Measurements from ENCODE around the gene PLOD3. TPM values are rescaled to one million over a fixed set of nuclear protein-coding genes. Genes with fewer than 3 reads are reported as not detected.

PLOD3 gene
- total and polyA plus RNA-seq, 9 of the 15 experiments (the other 6 are each of a cell fraction or from before 2014, with no cell fraction given) = 2.8 to 101 (median 30.9) TPM

DNA sequence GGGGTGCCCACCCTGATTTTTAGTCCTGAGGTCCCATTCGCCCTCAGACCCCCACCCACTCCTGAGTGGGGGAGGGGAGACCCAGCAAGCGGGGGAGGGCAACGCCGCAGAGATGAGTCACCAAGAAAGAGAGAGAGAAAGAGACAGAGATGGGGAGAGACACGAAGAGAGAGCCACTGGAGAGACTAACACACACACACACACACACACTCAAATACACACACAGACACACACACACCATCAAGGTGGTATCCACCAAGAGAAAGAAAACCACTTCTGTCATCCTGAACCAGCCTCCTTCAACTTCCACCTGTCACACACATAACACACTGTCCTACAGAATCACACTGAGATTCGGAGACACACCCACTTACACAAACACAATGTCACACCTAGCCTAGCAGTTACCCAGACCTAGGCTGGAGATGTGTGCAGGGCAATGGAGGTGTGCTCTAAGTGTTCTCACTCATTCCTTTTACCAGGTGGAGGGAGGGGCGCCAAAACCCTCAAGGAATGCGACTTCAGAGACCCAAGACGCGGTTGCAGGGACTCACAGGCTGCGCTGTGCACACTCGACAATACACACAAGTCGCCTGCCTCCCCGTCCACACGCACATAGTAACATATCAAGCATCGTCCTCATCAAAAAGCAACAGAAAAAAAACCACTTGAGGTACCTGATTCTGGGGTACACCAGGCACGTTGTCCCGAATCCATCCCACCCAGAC is 48.1 kb downstream of the PLOD3 start (continued):
- TF ChIP-seq, protein P1, sequence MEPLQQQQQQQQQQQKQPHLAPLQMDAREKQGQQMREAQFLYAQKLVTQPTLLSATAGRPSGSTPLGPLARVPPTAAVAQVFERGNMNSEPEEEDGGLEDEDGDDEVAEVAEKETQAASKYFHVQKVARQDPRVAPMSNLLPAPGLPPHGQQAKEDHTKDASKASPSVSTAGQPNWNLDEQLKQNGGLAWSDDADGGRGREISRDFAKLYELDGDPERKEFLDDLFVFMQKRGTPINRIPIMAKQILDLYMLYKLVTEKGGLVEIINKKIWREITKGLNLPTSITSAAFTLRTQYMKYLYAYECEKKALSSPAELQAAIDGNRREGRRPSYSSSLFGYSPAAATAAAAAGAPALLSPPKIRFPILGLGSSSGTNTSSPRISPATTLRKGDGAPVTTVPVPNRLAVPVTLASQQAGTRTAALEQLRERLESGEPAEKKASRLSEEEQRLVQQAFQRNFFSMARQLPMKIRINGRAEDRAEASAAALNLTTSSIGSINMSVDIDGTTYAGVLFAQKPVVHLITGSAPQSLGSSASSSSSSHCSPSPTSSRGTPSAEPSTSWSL (CRISPR knock-in tag; IDR thresholded peaks at IDR 0.05; ENCODE audit: borderline replicate concordance) = no peak
- TF ChIP-seq EHMT2 (IDR thresholded peaks at IDR 0.05) (peak; percentile 81), MBD2 (IDR thresholded peaks at IDR 0.05; ENCODE audit: borderline replicate concordance, low read depth) (peak; percentile 20; the same call in 1 of the 2 replicates)

DNA sequence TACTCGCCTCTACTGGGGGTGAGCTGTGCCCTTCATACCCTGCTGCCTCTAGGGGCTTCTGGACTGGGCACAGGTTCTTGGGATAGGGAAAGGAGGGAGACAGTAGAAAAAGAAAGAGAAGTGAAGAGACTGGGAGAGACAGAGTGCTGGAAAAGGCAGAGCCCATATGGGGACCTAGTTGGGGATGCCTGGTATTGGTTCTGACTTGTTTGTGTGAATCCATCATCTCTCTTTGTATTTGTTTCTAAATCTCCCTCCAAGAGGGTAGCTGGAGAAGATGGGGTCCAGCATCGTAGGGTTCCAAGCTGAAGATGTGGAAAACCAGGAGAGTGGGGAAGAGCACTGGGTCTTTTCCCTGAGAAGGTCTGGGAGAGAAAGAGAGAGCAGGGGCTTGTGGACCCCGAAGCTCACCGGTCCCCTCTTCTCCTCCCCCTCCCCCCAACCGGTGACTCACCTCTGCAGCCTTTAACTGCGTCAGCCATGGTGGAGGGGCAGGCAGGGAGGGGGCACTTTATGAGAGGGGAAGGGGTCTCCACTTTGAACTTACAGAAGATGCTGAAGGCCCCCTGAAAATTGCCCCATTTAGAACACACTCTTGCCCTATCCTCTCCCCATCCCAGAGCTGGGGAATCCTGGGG is 48.9 kb downstream of the PLOD3 start:
- Histone ChIP-seq H4K20me1 (replicated peaks; ENCODE audit: control insufficient read depth, insufficient read depth, low read length) (peaks cover 26% of the 10 kb centered on the region), H2AFZ (ENCODE audit: low read depth, low read length) (no peak overlapping the region), H3K4me2 (ENCODE audit: insufficient read depth, low read length) (no peak overlapping the region; the same call in 1 of the 2 replicates), H3K36me3 (ENCODE audit: control insufficient read depth, insufficient read depth, low read length) (no peaks in the 10 kb centered on the region), H3K4me3 (no peak overlapping the region), H3K4me1 (replicated peaks in 1 of 2; ENCODE audit: control insufficient read depth in 2 of 2, insufficient read depth in 2 of 2, low read length in 2 of 2) (peaks cover 36 to 71% of the 10 kb centered on the region in 2 experiments), H3K27ac (ENCODE audit: extremely low read depth, low read depth, low read length) (no peak overlapping the region), H3K9ac (ENCODE audit: insufficient read depth in 1 of 2, low read depth in 2 of 2, low read length in 2 of 2) (no peak overlapping the region), H3K9me1 (ENCODE audit: control insufficient read depth, insufficient read depth, low read length) (peaks cover 6% of the 10 kb centered on the region), H3K27me3 (ENCODE audit: control insufficient read depth in 2 of 2, insufficient read depth in 2 of 2, low read length in 2 of 2) (peaks cover 29 to 51% of the 10 kb centered on the region in 2 experiments; a peak in 4 of 5 replicates), H3K79me2 (ENCODE audit: control insufficient read depth, insufficient read depth, low read length) (no peaks in the 10 kb centered on the region), H3K9me3 (replicated peaks; ENCODE audit: control insufficient read depth, insufficient read depth, low read depth, low read length) (no peaks in the 10 kb centered on the region)
- intact Hi-C loops (cut with micrococcal nuclease) (loop anchor here (2.0 kb wide), 1 partner anchor 24 kb away; no protein-coding TSS in a partner anchor), in situ Hi-C loops (cut with MboI) (no loop called here)
- ATAC-seq = no peak
- no peak for FAIRE-seq
- CTCF ChIA-PET (ENCODE audit: low intra/inter-chr PET ratio) = interaction anchor here (2.4 kb wide), 1 partner anchor 25 kb away, joined by 20 read pairs; no protein-coding TSS in a partner anchor
- BruUV-seq (replicated peaks) = no TSS peak
- 2% methylated on average over 3 of the region's 6 CpGs for WGBS (ENCODE audit: insufficient coverage, low coverage, missing lambda C conversion rate)
- peak in 2 of 4 experiments; percentile 23 to 32 for DNase-seq (ENCODE audit: extremely low read depth in 1 of 4, low spot score in 3 of 4)
- POLR2A ChIA-PET = interaction anchor here (0.5 kb wide), 1 partner anchor 47 kb away, joined by 4 read pairs; no protein-coding TSS in a partner anchor
- peak; percentile 36; the same call in 1 of the 2 replicates for TF ChIP-seq CREM (IDR thresholded peaks at IDR 0.05; ENCODE audit: low read depth)
- TF ChIP-seq TAF7 (tag; IDR thresholded peaks at IDR 0.05) = no peak
- peak in 1 of 3 experiments; percentile 21 for TF ChIP-seq YY1 (IDR thresholded peaks at IDR 0.05; ENCODE audit: borderline replicate concordance in 1 of 3, control insufficient read depth in 1 of 3, extremely low read depth in 1 of 3, insufficient read depth in 3 of 3, insufficient read length in 1 of 3, insufficient replicate concordance in 2 of 3, low read depth in 1 of 3, low read length in 2 of 3)
- TF ChIP-seq SRSF3 (IDR thresholded peaks at IDR 0.05; ENCODE audit: insufficient read depth, low read length) = no peak
- TF ChIP-seq, protein P2, sequence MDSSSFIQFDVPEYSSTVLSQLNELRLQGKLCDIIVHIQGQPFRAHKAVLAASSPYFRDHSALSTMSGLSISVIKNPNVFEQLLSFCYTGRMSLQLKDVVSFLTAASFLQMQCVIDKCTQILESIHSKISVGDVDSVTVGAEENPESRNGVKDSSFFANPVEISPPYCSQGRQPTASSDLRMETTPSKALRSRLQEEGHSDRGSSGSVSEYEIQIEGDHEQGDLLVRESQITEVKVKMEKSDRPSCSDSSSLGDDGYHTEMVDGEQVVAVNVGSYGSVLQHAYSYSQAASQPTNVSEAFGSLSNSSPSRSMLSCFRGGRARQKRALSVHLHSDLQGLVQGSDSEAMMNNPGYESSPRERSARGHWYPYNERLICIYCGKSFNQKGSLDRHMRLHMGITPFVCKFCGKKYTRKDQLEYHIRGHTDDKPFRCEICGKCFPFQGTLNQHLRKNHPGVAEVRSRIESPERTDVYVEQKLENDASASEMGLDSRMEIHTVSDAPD (CRISPR knock-in tag; IDR thresholded peaks at IDR 0.05) = no peak
- TF ChIP-seq, protein P3, sequence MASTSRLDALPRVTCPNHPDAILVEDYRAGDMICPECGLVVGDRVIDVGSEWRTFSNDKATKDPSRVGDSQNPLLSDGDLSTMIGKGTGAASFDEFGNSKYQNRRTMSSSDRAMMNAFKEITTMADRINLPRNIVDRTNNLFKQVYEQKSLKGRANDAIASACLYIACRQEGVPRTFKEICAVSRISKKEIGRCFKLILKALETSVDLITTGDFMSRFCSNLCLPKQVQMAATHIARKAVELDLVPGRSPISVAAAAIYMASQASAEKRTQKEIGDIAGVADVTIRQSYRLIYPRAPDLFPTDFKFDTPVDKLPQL (IDR thresholded peaks at IDR 0.05; ENCODE audit: extremely low read depth, insufficient read length) = no peak
- TF ChIP-seq TFAM (CRISPR knock-in tag; conservative IDR thresholded peaks at IDR 0.05) = no peak
- TF ChIP-seq KDM1A (IDR thresholded peaks at IDR 0.05) = peak in 1 of 2 experiments; percentile 78; a peak in 2 of 4 replicates
- TF ChIP-seq JUND (IDR thresholded peaks at IDR 0.05; ENCODE audit: borderline replicate concordance, low read depth, low read length) = peak; percentile 49; the same call in 1 of the 2 replicates
- no peak for TF ChIP-seq JUND (tag; IDR thresholded peaks at IDR 0.05; ENCODE audit: borderline replicate concordance, low read depth, low read length)

Data from K562 (cell line).